Endothelial cell (in vitro differentiated cells): ENCODE data around the gene LARP7. TPM values are rescaled to one million over a fixed set of nuclear protein-coding genes. Genes with fewer than 3 reads are reported as not detected.

ENCODE experiments used
- DNase-seq: peaks from one replicate; pipeline ENCODE4 v3.0.0; 2021; ENCODE audit warnings: low spot score
- H3K27ac Mint-ChIP-seq: one replicate; pipeline ENCODE4 v1.8.0; 2021; ENCODE audit warnings: mixed read lengths, inconsistent platforms; ENCODE audit not compliant: unreplicated experiment
- H3K27me3 Mint-ChIP-seq: one replicate; pipeline ENCODE4 v1.8.0; 2021; ENCODE audit warnings: mild to moderate bottlenecking, moderate library complexity, mixed read lengths, inconsistent platforms; ENCODE audit not compliant: unreplicated experiment
- H3K36me3 Mint-ChIP-seq: one replicate; pipeline ENCODE4 v1.8.0; 2021; ENCODE audit warnings: mild to moderate bottlenecking, low read depth, mixed read lengths, inconsistent platforms; ENCODE audit not compliant: unreplicated experiment
- H3K4me1 Mint-ChIP-seq: one replicate; pipeline ENCODE4 v1.8.0; 2021; ENCODE audit warnings: mild to moderate bottlenecking, mixed read lengths, inconsistent platforms; ENCODE audit not compliant: unreplicated experiment
- H3K4me3 Mint-ChIP-seq: one replicate; pipeline ENCODE4 v1.8.0; 2021; ENCODE audit warnings: mild to moderate bottlenecking, mixed read lengths, inconsistent platforms; ENCODE audit not compliant: unreplicated experiment
- H3K9me3 Mint-ChIP-seq: one replicate; pipeline ENCODE4 v1.8.0; 2021; ENCODE audit warnings: mixed read lengths, inconsistent platforms; ENCODE audit not compliant: unreplicated experiment
- CTCF ChIP-seq: fragments of 200-600 bp; sonication (generic); IDR thresholded peaks from one replicate; pipeline ENCODE4 v1.5.0; 2021; ENCODE audit warnings: antibody characterized with exemption; ENCODE audit not compliant: unreplicated experiment
- total RNA-seq: library from RNA; stranded (reverse); fragmentation: NEBNext Ultra II Directional; extraction: Animal tissue kit (Norgen Biotek cat#: 25700); gene quantifications from one replicate; pipeline ENCODE4 v1.2.1, GENCODE V29; 2021; ENCODE audit not compliant: unreplicated experiment

The LARP7 gene
- total RNA-seq, 1 donor from 2014 or later, result 36.8 TPM

GRCh38 chr4:112673076-112673475, 36.1 kb downstream of the LARP7 start:
- no peaks in the 10 kb centered on the region for H3K36me3 Mint-ChIP-seq
- H3K4me1 Mint-ChIP-seq, result peaks cover 6% of the 10 kb centered on the region
- no peaks in the 10 kb centered on the region for H3K27me3 Mint-ChIP-seq
- H3K27ac Mint-ChIP-seq, result no peak overlapping the region
- no peak for DNase-seq
- H3K9me3 Mint-ChIP-seq, result no peaks in the 10 kb centered on the region
- TF ChIP-seq CTCF, result no peak
- H3K4me3 Mint-ChIP-seq, result no peak overlapping the region

GRCh38 chr4:112673686-112674085, 36.7 kb downstream of the LARP7 start:
- no peaks in the 10 kb centered on the region for H3K9me3 Mint-ChIP-seq
- H3K4me3 Mint-ChIP-seq, result no peak overlapping the region
- H3K4me1 Mint-ChIP-seq, result peaks cover 6% of the 10 kb centered on the region
- TF ChIP-seq CTCF, result no peak
- no peaks in the 10 kb centered on the region for H3K36me3 Mint-ChIP-seq
- no peak for DNase-seq
- H3K27ac Mint-ChIP-seq, result no peak overlapping the region
- no peaks in the 10 kb centered on the region for H3K27me3 Mint-ChIP-seq

- H3K9me3 Mint-ChIP-seq, result no peaks in the 10 kb centered on the region
- TF ChIP-seq CTCF, result no peak
- H3K4me1 Mint-ChIP-seq, result peaks cover 6% of the 10 kb centered on the region
- no peaks in the 10 kb centered on the region for H3K36me3 Mint-ChIP-seq
- no peak overlapping the region for H3K27ac Mint-ChIP-seq
- H3K27me3 Mint-ChIP-seq, result no peaks in the 10 kb centered on the region
- DNase-seq, result no peak
- no peak overlapping the region for H3K4me3 Mint-ChIP-seq
These were observed 37.4 kb downstream of the LARP7 start for GRCh38 chr4:112674376-112674775.

GRCh38 chr4:112677519-112678091, 40.7 kb downstream of the LARP7 start:
- Mint-ChIP-seq H3K27ac (no peak overlapping the region), H3K9me3 (no peaks in the 10 kb centered on the region), H3K36me3 (no peaks in the 10 kb centered on the region), H3K4me1 (peaks cover 6% of the 10 kb centered on the region), H3K4me3 (no peak overlapping the region), H3K27me3 (no peaks in the 10 kb centered on the region)
- no peak for DNase-seq
- no peak for TF ChIP-seq CTCF

- no peak for TF ChIP-seq CTCF
- Mint-ChIP-seq H3K27me3 (no peaks in the 10 kb centered on the region), H3K4me3 (no peak overlapping the region), H3K9me3 (no peaks in the 10 kb centered on the region), H3K27ac (no peak overlapping the region), H3K4me1 (peaks cover 6% of the 10 kb centered on the region), H3K36me3 (no peaks in the 10 kb centered on the region)
- no peak for DNase-seq
These were observed 44.1 kb downstream of the LARP7 start for GRCh38 chr4:112680996-112681395.
